GM21619 (cell line): ENCODE data around the gene ZNF23.

Source experiments
- ATAC-seq: cut with Tn5 transposase; IDR thresholded peaks from one replicate; pipeline ENCODE4 v1.9.1; 2021; ENCODE audit not compliant: unreplicated experiment

ZNF23 gene

DNA sequence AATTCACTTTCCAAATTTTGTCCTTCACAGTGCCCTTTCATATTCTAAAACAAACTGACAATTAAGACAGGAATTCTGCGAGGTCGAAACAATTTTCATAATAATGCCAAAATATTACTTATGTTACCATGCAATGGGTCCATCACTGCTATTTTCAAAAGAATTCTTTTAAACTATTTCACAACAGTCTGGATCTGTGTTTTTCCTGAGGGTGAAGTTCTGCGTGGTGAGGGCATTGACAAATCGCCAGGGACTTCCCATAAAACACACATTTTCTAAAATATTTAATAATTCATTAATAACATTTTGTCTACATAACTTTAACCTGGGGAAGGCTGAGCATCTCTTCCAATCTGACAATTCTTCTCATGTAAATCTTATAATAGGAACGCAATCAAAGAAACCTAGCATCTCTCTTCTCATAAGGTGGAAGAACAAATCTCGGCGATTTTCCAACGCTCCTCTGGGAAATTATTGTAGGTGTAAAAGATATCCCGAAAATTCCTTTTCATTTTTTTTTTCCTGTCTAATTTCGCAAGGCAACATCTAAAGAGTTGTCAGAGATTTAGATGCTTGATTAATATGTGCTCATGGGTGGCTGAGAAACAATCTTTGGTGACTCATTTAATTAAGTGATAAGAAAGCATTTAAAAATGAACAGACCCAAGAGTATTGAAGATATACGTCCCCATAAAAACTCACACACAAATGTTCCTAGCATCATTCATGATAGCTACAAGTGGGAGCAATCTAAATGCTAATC is 62.1 kb downstream of the ZNF23 start:
- no peak for ATAC-seq
